Parathyroid adenoma (tissue), 2 donors: ENCODE results near the gene PTGER1.

ENCODE experiments used
- H2AFZ ChIP-seq: fragments of 300-600 bp; sonication (generic); one replicate; pipeline ENCODE4 v1.7.0; 2017; ENCODE audit warnings: antibody characterized with exemption, mild to moderate bottlenecking
- H3K27ac ChIP-seq: fragments of 300-600 bp; sonication (generic); one replicate; pipeline ENCODE4 v1.7.0; 2017
- H3K27me3 ChIP-seq: fragments of 300-600 bp; sonication (generic); one replicate; pipeline ENCODE4 v1.7.0; 2017; ENCODE audit warnings: low read length; ENCODE audit not compliant: control insufficient read depth, insufficient read depth
- H3K36me3 ChIP-seq: fragments of 300-600 bp; sonication (generic); one replicate; pipeline ENCODE4 v1.7.0; 2017; ENCODE audit warnings: low read length; ENCODE audit not compliant: control insufficient read depth, insufficient read depth
- H3K4me1 ChIP-seq: fragments of 300-600 bp; sonication (generic); one replicate; pipeline ENCODE4 v1.7.0; 2017; ENCODE audit warnings: control low read depth
- H3K4me2 ChIP-seq: fragments of 300-600 bp; sonication (generic); one replicate; pipeline ENCODE4 v1.7.0; 2017; ENCODE audit warnings: low read length
- H3K4me3 ChIP-seq: fragments of 300-600 bp; sonication (generic); one replicate; pipeline ENCODE4 v1.7.0; 2017; ENCODE audit warnings: low read depth, low read length
- H3K79me2 ChIP-seq: fragments of 300-600 bp; sonication (generic); one replicate; pipeline ENCODE4 v1.7.0; 2017; ENCODE audit warnings: control low read depth
- H3K9ac ChIP-seq: fragments of 300-600 bp; sonication (generic); one replicate; pipeline ENCODE4 v1.7.0; 2017; ENCODE audit warnings: mild to moderate bottlenecking
- H3K9me3 ChIP-seq: fragments of 300-600 bp; sonication (generic); one replicate; pipeline ENCODE4 v1.7.0; 2017; ENCODE audit warnings: low read length; ENCODE audit not compliant: control insufficient read depth
- TF ChIP-seq, protein P1 (sequence below): fragments of 300-600 bp; sonication (generic); IDR thresholded peaks from one replicate; pipeline ENCODE4 v1.7.0; 2017; ENCODE audit warnings: antibody characterized with exemption, mild to moderate bottlenecking
- donor health status: primary hyperparathyroidism.

The PTGER1 gene

DNA sequence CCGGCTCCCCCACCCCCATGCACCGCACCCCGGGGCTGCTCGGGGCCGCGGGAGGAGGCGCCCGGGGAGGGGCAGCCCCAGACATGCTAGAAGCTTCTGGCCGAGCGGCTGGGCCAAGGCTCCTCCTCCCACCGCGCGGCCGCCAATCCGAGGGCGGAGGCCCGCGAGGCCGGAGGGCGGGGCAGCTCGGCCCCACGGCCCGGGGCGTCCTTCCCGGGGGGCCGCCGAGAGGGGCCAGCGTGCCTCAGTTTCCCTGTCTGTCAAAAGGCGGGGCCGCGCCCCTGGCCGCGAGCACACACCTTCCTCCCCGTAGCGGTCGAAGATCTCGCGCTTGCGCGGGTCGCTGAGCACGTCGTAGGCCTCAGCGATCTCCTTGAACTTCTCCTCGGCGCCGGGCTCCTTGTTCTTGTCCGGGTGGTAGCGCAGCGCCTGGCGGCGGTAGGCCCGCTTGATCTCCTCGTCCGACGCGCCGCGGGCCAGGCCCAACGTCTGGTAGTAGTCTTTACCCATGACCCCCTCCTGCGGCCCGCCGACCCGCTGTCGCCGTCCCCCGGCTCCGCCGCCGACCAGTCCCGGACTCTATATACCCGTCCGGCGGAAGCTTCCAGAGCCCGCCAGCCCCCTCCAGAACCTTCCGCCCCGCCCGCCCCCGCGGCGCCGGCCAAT, 42.8 kb upstream of the PTGER1 start, which contains the start of gene DNAJB1:
Gene DNAJB1 (minus strand): TSS at position 558 of the 666 bp plus-strand sequence. CDS start 48 bp downstream, at position 510.
- Histone ChIP-seq H3K4me1 (peaks cover 20% of the 10 kb centered on the region), H3K79me2 (peaks cover 14% of the 10 kb centered on the region), H3K4me2 (peak within 1 kb of the TSS; percentile 86), H3K27ac (peak within 1 kb of the TSS; percentile 97), H3K27me3 (no peaks in the 10 kb centered on the region), H3K4me3 (peak within 1 kb of the TSS; percentile 86), H3K9ac (peak within 1 kb of the TSS; percentile 96), H2AFZ (peak within 1 kb of the TSS; percentile 83), H3K9me3 (no peaks in the 10 kb centered on the region), H3K36me3 (no peaks in the 10 kb centered on the region)
- TF ChIP-seq, protein P1, sequence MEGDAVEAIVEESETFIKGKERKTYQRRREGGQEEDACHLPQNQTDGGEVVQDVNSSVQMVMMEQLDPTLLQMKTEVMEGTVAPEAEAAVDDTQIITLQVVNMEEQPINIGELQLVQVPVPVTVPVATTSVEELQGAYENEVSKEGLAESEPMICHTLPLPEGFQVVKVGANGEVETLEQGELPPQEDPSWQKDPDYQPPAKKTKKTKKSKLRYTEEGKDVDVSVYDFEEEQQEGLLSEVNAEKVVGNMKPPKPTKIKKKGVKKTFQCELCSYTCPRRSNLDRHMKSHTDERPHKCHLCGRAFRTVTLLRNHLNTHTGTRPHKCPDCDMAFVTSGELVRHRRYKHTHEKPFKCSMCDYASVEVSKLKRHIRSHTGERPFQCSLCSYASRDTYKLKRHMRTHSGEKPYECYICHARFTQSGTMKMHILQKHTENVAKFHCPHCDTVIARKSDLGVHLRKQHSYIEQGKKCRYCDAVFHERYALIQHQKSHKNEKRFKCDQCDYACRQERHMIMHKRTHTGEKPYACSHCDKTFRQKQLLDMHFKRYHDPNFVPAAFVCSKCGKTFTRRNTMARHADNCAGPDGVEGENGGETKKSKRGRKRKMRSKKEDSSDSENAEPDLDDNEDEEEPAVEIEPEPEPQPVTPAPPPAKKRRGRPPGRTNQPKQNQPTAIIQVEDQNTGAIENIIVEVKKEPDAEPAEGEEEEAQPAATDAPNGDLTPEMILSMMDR, result no peak

DNA sequence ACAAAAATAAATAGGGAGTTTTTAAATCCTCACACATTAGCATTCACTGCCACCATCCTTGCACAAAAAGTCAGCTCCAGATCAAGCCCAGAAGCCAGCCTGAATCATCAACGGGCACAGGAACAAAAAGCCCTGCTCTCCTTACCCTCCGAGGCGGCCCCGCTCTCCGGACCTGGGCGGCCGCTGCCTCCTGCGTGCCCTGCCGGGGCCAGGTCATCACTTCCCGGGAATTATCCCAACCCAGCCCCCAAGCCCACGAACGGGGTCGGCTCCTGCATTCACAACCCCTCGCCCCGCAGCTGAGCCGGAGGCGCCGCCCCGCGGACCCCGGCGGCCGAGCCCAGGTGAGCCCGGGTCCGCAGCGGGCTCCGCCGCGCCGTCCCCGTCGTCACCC, 42.3 kb upstream of the PTGER1 start:
- TF ChIP-seq, protein P1, result no peak
- no peaks in the 10 kb centered on the region for H3K9me3 ChIP-seq
- H3K4me1 ChIP-seq, result peaks cover 20% of the 10 kb centered on the region

DNA sequence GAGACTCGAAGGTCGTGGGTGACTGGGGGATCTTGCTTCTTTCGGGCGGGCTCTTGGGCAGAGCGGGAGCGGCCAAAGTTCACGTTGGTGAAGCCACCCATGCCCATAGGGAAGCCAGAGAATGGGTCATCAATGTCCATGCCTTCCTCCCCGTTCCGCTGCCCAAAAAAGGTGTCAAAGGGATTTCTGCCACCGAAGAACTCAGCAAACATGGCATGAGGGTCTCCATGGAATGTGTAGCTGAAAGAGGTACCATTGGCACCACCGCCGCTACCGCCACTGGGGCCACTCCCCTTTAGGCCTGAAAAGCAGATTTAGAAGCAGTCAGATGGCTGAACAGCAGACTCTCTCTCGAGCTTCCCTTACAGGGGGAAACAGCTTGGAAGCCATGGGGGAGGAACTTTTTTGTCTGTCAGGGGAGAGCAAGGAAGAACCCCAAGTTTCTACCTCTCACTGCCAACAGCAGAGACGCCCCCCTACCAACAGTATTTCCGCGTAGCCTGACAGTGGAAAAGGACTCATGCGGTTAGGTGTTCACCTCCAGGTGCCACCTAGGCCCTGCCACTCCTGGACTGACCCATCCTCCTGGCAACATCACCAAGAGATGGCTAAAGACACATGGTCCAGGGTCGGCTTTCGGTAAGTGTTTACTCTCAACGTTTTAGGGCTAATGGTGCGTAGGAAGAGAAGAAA, 41.7 kb upstream of the PTGER1 start:
- H3K4me3 ChIP-seq, result peak overlapping the region; percentile 86
- H3K27me3 ChIP-seq, result no peaks in the 10 kb centered on the region
- TF ChIP-seq, protein P1, result no peak
- H3K4me1 ChIP-seq, result peaks cover 20% of the 10 kb centered on the region
- no peak overlapping the region for H2AFZ ChIP-seq
- H3K79me2 ChIP-seq, result peaks cover 14% of the 10 kb centered on the region
- H3K4me2 ChIP-seq, result peak overlapping the region; percentile 86
- H3K27ac ChIP-seq, result peak overlapping the region; percentile 97
- peak overlapping the region; percentile 68 for H3K9ac ChIP-seq
- no peaks in the 10 kb centered on the region for H3K9me3 ChIP-seq
- H3K36me3 ChIP-seq, result no peaks in the 10 kb centered on the region

More for the DNA sequence above, 42.3 kb upstream of the PTGER1 start:
- Histone ChIP-seq H3K27ac (peak overlapping the region; percentile 97), H3K79me2 (peaks cover 14% of the 10 kb centered on the region), H3K4me2 (peak overlapping the region; percentile 86), H3K4me3 (peak overlapping the region; percentile 86), H3K9ac (peak overlapping the region; percentile 68), H2AFZ (peak overlapping the region; percentile 29), H3K36me3 (no peaks in the 10 kb centered on the region), H3K27me3 (no peaks in the 10 kb centered on the region)

DNA sequence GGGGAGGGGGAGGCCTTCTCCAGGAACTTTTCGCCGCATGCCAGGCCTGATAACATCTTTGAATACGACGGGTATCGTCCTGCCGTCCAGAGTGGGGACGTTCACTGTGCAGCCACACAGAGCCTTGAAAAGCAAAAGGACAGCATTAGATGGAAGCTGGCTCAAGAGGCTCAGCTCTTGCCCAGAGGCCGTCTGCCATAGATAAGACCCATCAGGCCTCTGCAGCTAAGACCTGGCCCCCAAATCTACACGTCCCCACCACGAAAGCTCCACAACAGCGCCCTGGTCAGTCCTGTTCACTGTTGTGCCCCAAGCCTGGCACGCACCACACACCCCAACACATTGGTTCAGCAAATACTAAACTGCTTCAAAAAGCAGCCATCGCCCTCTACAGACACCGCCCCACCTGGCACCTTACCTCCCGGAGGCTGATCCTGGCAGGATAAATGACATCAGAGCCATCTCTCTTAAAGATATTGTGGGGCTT, 40.9 kb upstream of the PTGER1 start:
- TF ChIP-seq, protein P1, result peak; percentile 37
- no peaks in the 10 kb centered on the region for H3K9me3 ChIP-seq
- H3K79me2 ChIP-seq, result peaks cover 14% of the 10 kb centered on the region
- no peaks in the 10 kb centered on the region for H3K36me3 ChIP-seq
- no peak overlapping the region for H2AFZ ChIP-seq
- H3K27ac ChIP-seq, result peak overlapping the region; percentile 97
- H3K9ac ChIP-seq, result no peak overlapping the region
- H3K4me1 ChIP-seq, result peaks cover 20% of the 10 kb centered on the region
- H3K27me3 ChIP-seq, result no peaks in the 10 kb centered on the region
- peak overlapping the region; percentile 86 for H3K4me2 ChIP-seq
- H3K4me3 ChIP-seq, result peak overlapping the region; percentile 86
